ENCODE results near the gene NARF.
A peak's percentile ranks its signal among the peaks of the same experiment; 100 is the strongest.

The NARF gene

GRCh38 chr17:82434216-82434565 is 24.4 kb upstream of the NARF start:
- peak; percentile 30 for DNase-seq

GRCh38 chr17:82435103-82435502 is 23.4 kb upstream of the NARF start:
- no peak for DNase-seq

- no peak for DNase-seq
Observed at GRCh38 chr17:82435601-82436583, 22.6 kb upstream of the NARF start.

- DNase-seq: no peak
Observed at GRCh38 chr17:82436601-82437324, 21.8 kb upstream of the NARF start.

GRCh38 chr17:82437325-82437668 is 21.2 kb upstream of the NARF start:
- DNase-seq: no peak

- no peak for DNase-seq
Observed at GRCh38 chr17:82438401-82439193, 19.9 kb upstream of the NARF start.

GRCh38 chr17:82439194-82439828 is 19.2 kb upstream of the NARF start:
- DNase-seq: no peak

- DNase-seq: no peak
Observed at GRCh38 chr17:82439829-82440365, 18.6 kb upstream of the NARF start.

GRCh38 chr17:82440469-82440981 is 18.0 kb upstream of the NARF start:
- no peak for DNase-seq

- DNase-seq: no peak
Observed at GRCh38 chr17:82440991-82441627, 17.4 kb upstream of the NARF start.

GRCh38 chr17:82441691-82442487 is 16.7 kb upstream of the NARF start:
- no peak for DNase-seq

- DNase-seq: no peak
Observed at GRCh38 chr17:82442643-82443464, 15.7 kb upstream of the NARF start.

- DNase-seq: no peak
Observed at GRCh38 chr17:82443465-82444283, 14.9 kb upstream of the NARF start.

- DNase-seq: no peak
Observed at GRCh38 chr17:82444284-82444893, 14.2 kb upstream of the NARF start.

GRCh38 chr17:82444941-82445521 is 13.5 kb upstream of the NARF start:
- no peak for DNase-seq

GRCh38 chr17:82445542-82445941 is 13.0 kb upstream of the NARF start:
- no peak for DNase-seq

GRCh38 chr17:82446124-82446523 is 12.4 kb upstream of the NARF start:
- no peak for DNase-seq

GRCh38 chr17:82446649-82447048 is 11.9 kb upstream of the NARF start:
- DNase-seq: no peak
